IMR-90 (cell line): ENCODE results near the gene SUPT3H. TPM values are rescaled to one million over a fixed set of nuclear protein-coding genes. Genes with fewer than 3 reads are reported as not detected.
"Not testable (repeated sequence)": the region's sequence is repeated elsewhere in the genome, so short reads cannot be mapped to it uniquely, and the experiment has no call there.

Experiments
- ATAC-seq: fragments of 200-7000 bp; cut with Tn5 transposase; 2 replicates; pipeline ENCODE4 v1.9.1; 2020; ENCODE audit warnings: low read depth, mild to moderate bottlenecking, moderate library complexity
- BruUV-seq: library from RNA; stranded (reverse); fragments of 400-500 nt; replicated peaks from 2 replicates; lab custom pipeline; 2021; lab: Mats Ljungman, UMichigan
- CTCF ChIA-PET: fragments of 300-600 bp; formaldehyde crosslinking; extraction: SDS; loops from one replicate; lab custom pipeline; 2021; ENCODE audit warnings: antibody characterized with exemption; lab: Yijun Ruan, JAX
- POLR2A ChIA-PET: fragments of 300-600 bp; sonication (Branson Sonifier 250); formaldehyde crosslinking; loops from one replicate; lab custom pipeline; 2022; ENCODE audit warnings: antibody characterized with exemption; ENCODE audit not compliant: unreplicated experiment; lab: Charles Lee
- DNase-seq: peaks from one replicate; pipeline ENCODE4 v3.0.0; 2013
- H2AFZ ChIP-seq: replicated peaks from 2 replicates; pipeline ENCODE3; 2013; ENCODE audit warnings: low read length, mild to moderate bottlenecking; ENCODE audit not compliant: poor library complexity
- H2AK5ac ChIP-seq: 2 replicates; pipeline ENCODE4 v1.6.1; 2013; ENCODE audit warnings: low read depth, low read length, inconsistent platforms
- H2AK9ac ChIP-seq: replicated peaks from 2 replicates; pipeline ENCODE3; 2013; ENCODE audit warnings: mild to moderate bottlenecking, low read depth, low read length, moderate library complexity; ENCODE audit not compliant: poor library complexity
- H2BK120ac ChIP-seq: 2 replicates; pipeline ENCODE4 v1.6.1; 2013; ENCODE audit warnings: low read depth, low read length, inconsistent platforms
- H2BK15ac ChIP-seq: 3 replicates; pipeline ENCODE4 v1.6.1; 2013; ENCODE audit warnings: low read depth, low read length, inconsistent platforms
- H2BK20ac ChIP-seq: 2 replicates; pipeline ENCODE4 v1.6.1; 2013; ENCODE audit warnings: low read depth, mild to moderate bottlenecking, inconsistent platforms, low read length, moderate library complexity
- H2BK5ac ChIP-seq: 2 replicates; pipeline ENCODE4 v1.6.1; 2013; ENCODE audit warnings: mild to moderate bottlenecking, low read depth, low read length, inconsistent platforms; ENCODE audit not compliant: poor library complexity, severe bottlenecking
- H3K14ac ChIP-seq: replicated peaks from 2 replicates; pipeline ENCODE4 v1.6.1; 2013; ENCODE audit warnings: low read depth, low read length, inconsistent platforms
- H3K18ac ChIP-seq: 2 replicates; pipeline ENCODE4 v1.6.1; 2013; ENCODE audit warnings: low read depth, low read length, control low read depth
- H3K23ac ChIP-seq: 2 replicates; pipeline ENCODE4 v1.6.1; 2013; ENCODE audit warnings: low read depth, low read length, inconsistent platforms
- H3K27ac ChIP-seq: 2 replicates; pipeline ENCODE4 v1.5.1; 2013; ENCODE audit warnings: mild to moderate bottlenecking, control low read depth, low read length; ENCODE audit not compliant: insufficient read depth
- H3K27me3 ChIP-seq: 2 replicates; pipeline ENCODE4 v1.6.1; 2013; ENCODE audit warnings: low read length; ENCODE audit not compliant: control insufficient read depth, insufficient read depth
- H3K36me3 ChIP-seq: 2 replicates; pipeline ENCODE4 v1.6.1; 2013; ENCODE audit warnings: low read length, mixed read lengths; ENCODE audit not compliant: control insufficient read depth, insufficient read depth
- H3K4ac ChIP-seq: 2 replicates; pipeline ENCODE4 v1.6.1; 2013; ENCODE audit warnings: low read depth, low read length, inconsistent platforms
- H3K4me1 ChIP-seq: 2 replicates; pipeline ENCODE4 v1.6.1; 2013; ENCODE audit warnings: low read length, mixed read lengths; ENCODE audit not compliant: control insufficient read depth, insufficient read depth
- H3K4me2 ChIP-seq: 2 replicates; pipeline ENCODE4 v1.6.1; 2013; ENCODE audit warnings: low read depth, mild to moderate bottlenecking, control low read depth, low read length, moderate library complexity
- H3K4me3 ChIP-seq: 2 replicates; pipeline ENCODE4 v1.5.1; 2013; ENCODE audit warnings: low read depth, mild to moderate bottlenecking, control low read depth, low read length, moderate library complexity; ENCODE audit not compliant: insufficient read depth
- H3K56ac ChIP-seq: 2 replicates; pipeline ENCODE4 v1.6.1; 2013; ENCODE audit warnings: low read length, inconsistent platforms; ENCODE audit not compliant: insufficient read depth; ENCODE audit errors: extremely low read depth
- H3K79me1 ChIP-seq, 2 experiments: 2 replicates each; pipeline ENCODE4 v1.6.1; 2013; ENCODE audit warnings: low read length in 2 of 2, inconsistent platforms in 1 of 2, low read depth in 1 of 2
- H3K9ac ChIP-seq: 2 replicates; pipeline ENCODE4 v1.6.1; 2013; ENCODE audit warnings: low read depth, low read length, control low read depth
- H3K9me1 ChIP-seq: 2 replicates; pipeline ENCODE4 v1.6.1; 2013; ENCODE audit warnings: low read length, inconsistent platforms; ENCODE audit not compliant: insufficient read depth
- H3K9me3 ChIP-seq: 2 replicates; pipeline ENCODE4 v1.6.1; 2013; ENCODE audit warnings: low read length; ENCODE audit not compliant: control insufficient read depth, insufficient read depth
- H4K20me1 ChIP-seq: 2 replicates; pipeline ENCODE4 v1.6.1; 2013; ENCODE audit warnings: low read length, inconsistent platforms; ENCODE audit not compliant: insufficient read depth
- H4K5ac ChIP-seq: 2 replicates; pipeline ENCODE4 v1.6.1; 2013; ENCODE audit warnings: mild to moderate bottlenecking, low read depth, low read length, control low read depth
- H4K8ac ChIP-seq, 2 experiments: 2 replicates each; pipeline ENCODE4 v1.6.1; 2013; ENCODE audit warnings: low read depth in 2 of 2, low read length in 2 of 2, control low read depth in 1 of 2, inconsistent platforms in 1 of 2
- H4K91ac ChIP-seq: 2 replicates; pipeline ENCODE4 v1.6.1; 2013; ENCODE audit warnings: low read depth, low read length, inconsistent platforms; ENCODE audit not compliant: insufficient read depth
- WGBS, 2 experiments: methylation state at CpG; one replicate each; pipeline versions ENCODE4 v1.1.5 to v1.1.7; 2013; ENCODE audit warnings: missing lambda C conversion rate in 2 of 2; ENCODE audit not compliant: insufficient read length in 1 of 2; ENCODE audit errors: extremely low coverage in 2 of 2; 5-methylcytosine and 5-hydroxymethylcytosine counted together
- dilution Hi-C: fragments of 300-500 bp; cut with HindIII; formaldehyde crosslinking; loops from one replicate; pipeline ENCODE4 v1.14.3; 2018; ENCODE audit warnings: low sequenced_read_pairs; ENCODE audit not compliant: unreplicated experiment
- in situ Hi-C: fragments of 300-500 bp; cut with MboI; formaldehyde crosslinking; loops from 3 replicates; pipeline ENCODE4 v1.14.3; 2019; ENCODE audit warnings: low sequenced_read_pairs, inconsistent platforms, mixed read lengths
- intact Hi-C: fragments of 100-400 bp; cut with micrococcal nuclease; formaldehyde crosslinking; loops from 2 replicates; pipeline ENCODE4 v1.10.0; 2022
- polyA plus RNA-seq, 3 experiments: library from polyadenylated mRNA; depleted of rRNA; stranded (reverse); fragments of >200 nt; gene quantifications; 2 replicates each; pipeline ENCODE4 v1.2.3, GENCODE V29; 2012; ENCODE audit warnings: low replicate concordance in 1 of 3
- total RNA-seq: library from RNA; depleted of rRNA; stranded (reverse); fragments of >200 nt; gene quantifications from 2 replicates; pipeline ENCODE4 v1.2.3, GENCODE V29; 2012

Gene SUPT3H
- total and polyA plus RNA-seq, 2 of the 4 experiments (the other 2 are of a cell fraction), result 4.5 to 5.0 TPM

- ATAC-seq, CTCF ChIA-PET, H3K9me1 ChIP-seq: not testable (repeated sequence)
Measured at GRCh38 chr6:45294065-45294701, 83.6 kb downstream of the SUPT3H start.

More at GRCh38 chr6:45294065-45294701, 83.6 kb downstream of the SUPT3H start:
- H2AK9ac ChIP-seq, H2BK120ac ChIP-seq, H2AFZ ChIP-seq, H3K18ac ChIP-seq, dilution Hi-C loops, H2BK5ac ChIP-seq, H3K36me3 ChIP-seq, H2BK20ac ChIP-seq, H3K4ac ChIP-seq, H3K14ac ChIP-seq, intact Hi-C loops, DNase-seq, H3K9ac ChIP-seq, H4K8ac ChIP-seq, H4K5ac ChIP-seq, H2BK15ac ChIP-seq, H3K4me3 ChIP-seq, H3K4me1 ChIP-seq, BruUV-seq, H3K79me1 ChIP-seq, H2AK5ac ChIP-seq, H4K91ac ChIP-seq, H3K56ac ChIP-seq, H3K27ac ChIP-seq, H3K23ac ChIP-seq, in situ Hi-C loops, H4K20me1 ChIP-seq, H3K27me3 ChIP-seq, POLR2A ChIA-PET, H3K4me2 ChIP-seq, H3K9me3 ChIP-seq: not testable (repeated sequence)
- WGBS, 2 experiments, result no CpG with 5 or more reads among the region's 1 CpG
